ENCODE data around the gene AASDHPPT. TPM values are rescaled to one million over a fixed set of nuclear protein-coding genes. Genes with fewer than 3 reads are reported as not detected.

The AASDHPPT gene
- total and polyA plus RNA-seq, 9 donors = 39.0 to 55.0 (median 49.7) TPM

Other genes starting within 250 kb of the AASDHPPT start
- 20.4 TPM for gene MSANTD4, start 55.4 kb upstream of the AASDHPPT start, total RNA-seq
- 10 to 100 TPM; 10.9 to 20.9 (median 17.8) TPM for gene MSANTD4, start 55.4 kb upstream of the AASDHPPT start, polyA plus RNA-seq (ENCODE audit: insufficient read depth in 1 of 8, insufficient read length in 8 of 8, low replicate concordance in 1 of 8)
- 5.1 TPM for gene KBTBD3, start 315 bp upstream of the AASDHPPT start, total RNA-seq
- gene KBTBD3, start 315 bp upstream of the AASDHPPT start, polyA plus RNA-seq (ENCODE audit: insufficient read depth in 1 of 8, insufficient read length in 8 of 8, low replicate concordance in 1 of 8) = 1 to 10 TPM; 2.7 to 5.5 (median 4.0) TPM

Measured in muscle of leg (tissue), 9 donors.